Measurements from ENCODE around the gene MTX3. TPM values are rescaled to one million over a fixed set of nuclear protein-coding genes. Genes with fewer than 3 reads are reported as not detected.

MTX3 gene, protein sequence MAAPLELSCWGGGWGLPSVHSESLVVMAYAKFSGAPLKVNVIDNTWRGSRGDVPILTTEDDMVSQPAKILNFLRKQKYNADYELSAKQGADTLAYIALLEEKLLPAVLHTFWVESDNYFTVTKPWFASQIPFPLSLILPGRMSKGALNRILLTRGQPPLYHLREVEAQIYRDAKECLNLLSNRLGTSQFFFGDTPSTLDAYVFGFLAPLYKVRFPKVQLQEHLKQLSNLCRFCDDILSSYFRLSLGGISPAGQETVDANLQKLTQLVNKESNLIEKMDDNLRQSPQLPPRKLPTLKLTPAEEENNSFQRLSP
- total RNA-seq: 12.6 TPM in 2 replicates

DNA sequence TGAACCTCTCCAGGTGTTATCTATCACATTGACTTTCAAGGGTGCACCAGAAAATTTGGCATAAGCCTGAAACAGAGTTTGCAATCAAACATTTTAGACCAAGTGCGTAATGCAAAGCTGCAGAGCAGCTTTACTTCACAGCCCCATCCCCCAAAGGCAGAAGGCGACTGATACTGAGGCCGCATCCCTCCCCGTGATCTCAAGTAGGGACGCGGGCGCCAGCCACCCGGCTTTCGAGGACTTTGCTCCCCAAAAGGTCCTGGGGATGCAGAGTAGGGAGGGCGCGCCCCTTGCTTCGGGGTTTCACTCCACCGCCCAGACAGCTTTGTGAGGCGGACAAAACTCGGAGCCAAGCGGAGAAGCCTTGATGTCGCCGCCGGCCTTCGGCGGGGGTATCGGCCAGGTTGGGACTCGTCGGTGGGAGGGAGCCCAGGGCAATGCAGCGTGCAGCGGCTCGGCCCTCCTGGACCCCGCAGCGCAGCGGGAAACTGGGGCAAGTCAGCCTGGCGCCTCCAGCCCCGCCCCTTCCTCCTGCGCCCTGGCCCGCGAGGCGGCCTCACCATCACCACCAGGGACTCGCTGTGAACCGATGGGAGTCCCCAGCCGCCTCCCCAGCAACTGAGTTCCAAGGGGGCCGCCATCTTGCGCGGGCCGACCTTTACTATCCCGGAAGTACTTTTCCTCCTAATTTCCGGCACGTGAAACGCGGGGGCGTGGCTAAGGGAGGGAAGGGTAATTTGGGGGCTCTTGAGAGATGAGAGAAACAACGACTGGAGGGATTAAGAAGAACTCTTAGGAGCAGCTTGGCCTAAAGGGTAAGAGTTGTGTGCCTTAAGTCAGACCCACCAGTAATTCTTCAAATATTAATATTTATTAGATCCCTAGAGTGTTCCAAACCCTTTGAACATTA lies at the start of gene MTX3:
Gene MTX3, minus strand, starts transcription at position 665 of the 910 bp plus-strand sequence. Its CDS starts 24 bp downstream, at position 641.

DNA sequence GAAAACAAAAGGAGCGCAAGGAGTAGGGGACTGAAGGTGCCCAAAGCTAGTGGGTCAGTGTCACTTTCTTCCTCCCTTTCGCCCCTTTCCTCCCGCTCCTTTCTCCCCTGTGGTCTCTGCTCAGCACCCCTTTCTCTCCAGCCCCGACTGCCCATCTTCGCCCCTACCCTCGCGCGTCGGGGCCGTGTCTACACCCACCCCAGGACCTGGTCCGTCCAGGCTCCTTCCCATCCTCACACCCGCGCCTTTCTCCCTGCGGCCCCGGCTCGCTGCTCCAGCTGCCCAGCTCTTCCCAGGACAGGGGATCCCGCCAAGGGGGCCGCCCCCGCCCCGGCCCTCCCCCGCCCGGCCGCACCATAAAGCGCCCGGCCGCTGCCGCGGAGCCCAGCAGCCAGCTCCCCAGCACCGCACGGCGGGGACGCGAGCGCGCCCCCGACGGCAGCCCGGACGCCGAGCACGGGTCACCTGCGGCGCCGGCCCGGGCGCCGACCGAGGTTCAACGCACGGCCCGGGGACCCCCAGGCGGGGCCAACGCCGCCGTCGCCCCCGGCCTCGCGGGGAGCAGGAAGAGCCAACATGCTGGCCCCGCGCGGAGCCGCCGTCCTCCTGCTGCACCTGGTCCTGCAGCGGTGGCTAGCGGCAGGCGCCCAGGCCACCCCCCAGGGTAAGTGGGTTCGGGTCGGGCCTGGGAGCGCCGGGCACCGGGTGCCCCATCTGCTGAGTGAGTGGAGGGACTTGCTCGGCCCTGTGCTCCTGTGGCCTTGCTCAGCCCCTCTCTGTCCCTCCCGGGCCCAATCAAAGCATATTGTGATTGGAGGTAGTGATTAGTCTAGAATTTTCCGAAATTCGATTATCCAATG lies 44.1 kb upstream of the MTX3 start, which contains the start of gene THBS4:
Gene THBS4, plus strand, starts transcription at position 387 of the 860 bp plus-strand sequence. Its CDS starts 190 bp downstream, at position 577.

Other genes with a start within 250 kb of the MTX3 start
- gene THBS4, start 44.1 kb upstream of the MTX3 start, total RNA-seq: 1.6 and 3.4 TPM in 2 replicates

Measured in bronchial smooth muscle cell (primary cell).